Astrocyte (in vitro differentiated cells and primary cell): ENCODE measurements around the gene DHRS12.

Experiments
- EZH2 ChIP-seq: IDR thresholded peaks from 2 replicates; pipeline ENCODE4 v1.6.1; 2012; ENCODE audit warnings: mild to moderate bottlenecking, low read length, inconsistent platforms; ENCODE audit not compliant: insufficient read depth
- TF ChIP-seq, protein P1 (sequence below): IDR thresholded peaks from 2 replicates; pipeline ENCODE4 v1.5.1; 2011; ENCODE audit warnings: low read depth, mild to moderate bottlenecking, inconsistent platforms, low read length, moderate library complexity; ENCODE audit not compliant: insufficient read depth

DNA sequence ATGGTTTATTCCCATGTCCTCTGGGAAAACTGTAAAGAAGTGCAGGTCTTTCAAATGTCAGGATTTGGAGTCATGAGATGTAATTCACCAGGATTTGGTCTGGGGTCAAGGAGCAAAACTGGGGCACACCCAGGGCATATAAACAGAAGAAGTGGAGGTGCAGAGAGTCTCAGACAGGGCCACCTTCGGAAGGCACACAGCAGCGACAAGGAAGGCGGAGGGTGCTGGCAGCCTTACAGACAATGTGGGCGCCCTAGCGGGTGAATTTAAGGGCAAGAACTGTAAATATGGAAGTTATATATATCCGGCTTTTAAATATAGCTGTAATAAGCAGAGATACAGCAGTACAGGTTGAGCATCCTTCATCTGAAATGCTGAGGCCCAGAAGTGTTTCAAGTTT lies 31.2 kb downstream of the DHRS12 start:
- TF ChIP-seq, protein P1, sequence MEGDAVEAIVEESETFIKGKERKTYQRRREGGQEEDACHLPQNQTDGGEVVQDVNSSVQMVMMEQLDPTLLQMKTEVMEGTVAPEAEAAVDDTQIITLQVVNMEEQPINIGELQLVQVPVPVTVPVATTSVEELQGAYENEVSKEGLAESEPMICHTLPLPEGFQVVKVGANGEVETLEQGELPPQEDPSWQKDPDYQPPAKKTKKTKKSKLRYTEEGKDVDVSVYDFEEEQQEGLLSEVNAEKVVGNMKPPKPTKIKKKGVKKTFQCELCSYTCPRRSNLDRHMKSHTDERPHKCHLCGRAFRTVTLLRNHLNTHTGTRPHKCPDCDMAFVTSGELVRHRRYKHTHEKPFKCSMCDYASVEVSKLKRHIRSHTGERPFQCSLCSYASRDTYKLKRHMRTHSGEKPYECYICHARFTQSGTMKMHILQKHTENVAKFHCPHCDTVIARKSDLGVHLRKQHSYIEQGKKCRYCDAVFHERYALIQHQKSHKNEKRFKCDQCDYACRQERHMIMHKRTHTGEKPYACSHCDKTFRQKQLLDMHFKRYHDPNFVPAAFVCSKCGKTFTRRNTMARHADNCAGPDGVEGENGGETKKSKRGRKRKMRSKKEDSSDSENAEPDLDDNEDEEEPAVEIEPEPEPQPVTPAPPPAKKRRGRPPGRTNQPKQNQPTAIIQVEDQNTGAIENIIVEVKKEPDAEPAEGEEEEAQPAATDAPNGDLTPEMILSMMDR, result no peak
- TF ChIP-seq EZH2, result no peak
